AG09309 (cell line): Measurements from ENCODE around the gene CEMIP2.

ENCODE experiments used
- DNase-seq: peaks from one replicate; pipeline ENCODE4 v3.0.0-alpha.2; 2010; ENCODE audit warnings: low read depth
- H3K4me3 ChIP-seq: 2 replicates; pipeline ENCODE4 v1.5.1; 2011; ENCODE audit warnings: mild to moderate bottlenecking, low read depth, low read length, moderate library complexity; ENCODE audit not compliant: control insufficient read depth
- TF ChIP-seq, protein P1 (sequence below): IDR thresholded peaks from 2 replicates; pipeline ENCODE4 v1.5.1; 2011; ENCODE audit warnings: mild to moderate bottlenecking, low read depth, low read length, inconsistent platforms; ENCODE audit not compliant: insufficient read depth, control insufficient read depth; ENCODE audit errors: missing control alignments

CEMIP2 gene, protein sequence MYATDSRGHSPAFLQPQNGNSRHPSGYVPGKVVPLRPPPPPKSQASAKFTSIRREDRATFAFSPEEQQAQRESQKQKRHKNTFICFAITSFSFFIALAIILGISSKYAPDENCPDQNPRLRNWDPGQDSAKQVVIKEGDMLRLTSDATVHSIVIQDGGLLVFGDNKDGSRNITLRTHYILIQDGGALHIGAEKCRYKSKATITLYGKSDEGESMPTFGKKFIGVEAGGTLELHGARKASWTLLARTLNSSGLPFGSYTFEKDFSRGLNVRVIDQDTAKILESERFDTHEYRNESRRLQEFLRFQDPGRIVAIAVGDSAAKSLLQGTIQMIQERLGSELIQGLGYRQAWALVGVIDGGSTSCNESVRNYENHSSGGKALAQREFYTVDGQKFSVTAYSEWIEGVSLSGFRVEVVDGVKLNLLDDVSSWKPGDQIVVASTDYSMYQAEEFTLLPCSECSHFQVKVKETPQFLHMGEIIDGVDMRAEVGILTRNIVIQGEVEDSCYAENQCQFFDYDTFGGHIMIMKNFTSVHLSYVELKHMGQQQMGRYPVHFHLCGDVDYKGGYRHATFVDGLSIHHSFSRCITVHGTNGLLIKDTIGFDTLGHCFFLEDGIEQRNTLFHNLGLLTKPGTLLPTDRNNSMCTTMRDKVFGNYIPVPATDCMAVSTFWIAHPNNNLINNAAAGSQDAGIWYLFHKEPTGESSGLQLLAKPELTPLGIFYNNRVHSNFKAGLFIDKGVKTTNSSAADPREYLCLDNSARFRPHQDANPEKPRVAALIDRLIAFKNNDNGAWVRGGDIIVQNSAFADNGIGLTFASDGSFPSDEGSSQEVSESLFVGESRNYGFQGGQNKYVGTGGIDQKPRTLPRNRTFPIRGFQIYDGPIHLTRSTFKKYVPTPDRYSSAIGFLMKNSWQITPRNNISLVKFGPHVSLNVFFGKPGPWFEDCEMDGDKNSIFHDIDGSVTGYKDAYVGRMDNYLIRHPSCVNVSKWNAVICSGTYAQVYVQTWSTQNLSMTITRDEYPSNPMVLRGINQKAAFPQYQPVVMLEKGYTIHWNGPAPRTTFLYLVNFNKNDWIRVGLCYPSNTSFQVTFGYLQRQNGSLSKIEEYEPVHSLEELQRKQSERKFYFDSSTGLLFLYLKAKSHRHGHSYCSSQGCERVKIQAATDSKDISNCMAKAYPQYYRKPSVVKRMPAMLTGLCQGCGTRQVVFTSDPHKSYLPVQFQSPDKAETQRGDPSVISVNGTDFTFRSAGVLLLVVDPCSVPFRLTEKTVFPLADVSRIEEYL (N-terminal part only)

DNA sequence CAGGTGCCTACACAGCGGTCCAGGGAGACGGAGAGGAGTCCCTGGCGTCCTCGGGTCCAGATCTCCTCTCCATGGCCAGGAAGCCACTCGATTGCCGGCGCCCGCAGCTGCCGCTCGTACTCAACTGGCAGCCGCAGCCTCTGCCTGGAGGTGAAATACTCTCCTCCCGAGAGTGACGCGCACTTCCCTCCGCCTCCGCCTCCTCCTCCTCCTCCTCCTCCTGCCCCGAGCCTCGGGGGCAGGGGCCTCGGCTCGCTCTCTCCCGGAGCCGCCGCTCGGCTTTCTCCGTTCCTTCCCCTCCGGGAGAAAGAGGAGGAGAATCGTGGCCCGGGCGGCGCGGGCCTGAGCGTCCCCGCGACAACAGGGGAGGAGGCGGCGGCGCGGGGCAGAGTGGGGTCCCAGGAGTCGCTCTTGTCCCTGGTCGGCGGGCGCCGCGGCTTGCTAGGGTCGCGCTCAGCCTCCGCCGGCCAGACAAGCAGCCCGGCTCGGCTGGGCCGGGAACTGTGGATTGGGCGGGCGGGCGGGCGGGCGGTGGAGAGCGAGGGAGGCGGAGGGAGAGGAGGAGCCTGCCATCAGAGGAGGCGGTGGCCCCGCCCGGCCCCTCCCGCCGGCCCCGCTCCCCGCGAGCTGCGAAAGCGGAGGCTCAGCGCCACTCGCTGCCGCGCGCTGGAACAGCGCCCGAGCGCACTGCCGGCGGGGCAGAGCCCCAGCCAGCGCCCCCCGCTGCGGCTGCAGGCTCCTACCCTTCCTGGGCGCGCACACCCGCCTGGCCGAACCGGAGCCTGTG, at the start of gene CEMIP2:
Gene CEMIP2, minus strand, starts transcription at position 126 of the 787 bp plus-strand sequence. CDS start 18,140 bp downstream, outside the sequence.
- peak; percentile 64 for DNase-seq
- TF ChIP-seq, protein P1, sequence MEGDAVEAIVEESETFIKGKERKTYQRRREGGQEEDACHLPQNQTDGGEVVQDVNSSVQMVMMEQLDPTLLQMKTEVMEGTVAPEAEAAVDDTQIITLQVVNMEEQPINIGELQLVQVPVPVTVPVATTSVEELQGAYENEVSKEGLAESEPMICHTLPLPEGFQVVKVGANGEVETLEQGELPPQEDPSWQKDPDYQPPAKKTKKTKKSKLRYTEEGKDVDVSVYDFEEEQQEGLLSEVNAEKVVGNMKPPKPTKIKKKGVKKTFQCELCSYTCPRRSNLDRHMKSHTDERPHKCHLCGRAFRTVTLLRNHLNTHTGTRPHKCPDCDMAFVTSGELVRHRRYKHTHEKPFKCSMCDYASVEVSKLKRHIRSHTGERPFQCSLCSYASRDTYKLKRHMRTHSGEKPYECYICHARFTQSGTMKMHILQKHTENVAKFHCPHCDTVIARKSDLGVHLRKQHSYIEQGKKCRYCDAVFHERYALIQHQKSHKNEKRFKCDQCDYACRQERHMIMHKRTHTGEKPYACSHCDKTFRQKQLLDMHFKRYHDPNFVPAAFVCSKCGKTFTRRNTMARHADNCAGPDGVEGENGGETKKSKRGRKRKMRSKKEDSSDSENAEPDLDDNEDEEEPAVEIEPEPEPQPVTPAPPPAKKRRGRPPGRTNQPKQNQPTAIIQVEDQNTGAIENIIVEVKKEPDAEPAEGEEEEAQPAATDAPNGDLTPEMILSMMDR, result peak; percentile 25
- H3K4me3 ChIP-seq, result peak within 1 kb of the TSS; percentile 97

DNA sequence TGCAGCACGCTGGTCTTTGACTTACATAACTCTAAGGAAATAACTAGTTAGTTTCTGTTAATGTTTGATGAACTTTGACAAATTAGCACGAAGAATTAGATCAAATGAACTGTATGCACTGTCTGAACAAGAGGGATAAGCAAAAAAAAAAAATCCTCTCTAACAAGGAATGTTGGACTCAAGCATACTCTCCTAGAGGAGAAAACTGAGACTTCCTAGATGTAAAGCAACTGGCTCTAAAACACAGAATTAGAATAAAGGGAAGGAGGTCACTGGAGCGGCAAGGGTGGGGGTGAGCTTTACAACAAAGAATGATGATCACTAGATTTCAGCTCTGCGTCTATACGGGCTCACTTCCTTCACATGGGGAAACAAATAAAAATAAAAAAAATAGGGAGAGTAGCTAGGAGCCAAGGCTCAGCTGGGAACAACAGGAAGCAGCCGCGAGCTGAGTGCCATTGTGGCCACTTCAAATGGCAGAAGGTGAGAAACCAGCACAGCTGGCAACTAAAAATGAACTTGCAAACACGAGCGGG, 48.7 kb upstream of the CEMIP2 start:
- H3K4me3 ChIP-seq, result no peak overlapping the region
- DNase-seq, result no peak
- TF ChIP-seq, protein P1, result no peak

- DNase-seq, result no peak
- TF ChIP-seq, protein P1, result no peak
Observed at GRCh38 chr9:71814815-71815214, 46.5 kb upstream of the CEMIP2 start.

DNA sequence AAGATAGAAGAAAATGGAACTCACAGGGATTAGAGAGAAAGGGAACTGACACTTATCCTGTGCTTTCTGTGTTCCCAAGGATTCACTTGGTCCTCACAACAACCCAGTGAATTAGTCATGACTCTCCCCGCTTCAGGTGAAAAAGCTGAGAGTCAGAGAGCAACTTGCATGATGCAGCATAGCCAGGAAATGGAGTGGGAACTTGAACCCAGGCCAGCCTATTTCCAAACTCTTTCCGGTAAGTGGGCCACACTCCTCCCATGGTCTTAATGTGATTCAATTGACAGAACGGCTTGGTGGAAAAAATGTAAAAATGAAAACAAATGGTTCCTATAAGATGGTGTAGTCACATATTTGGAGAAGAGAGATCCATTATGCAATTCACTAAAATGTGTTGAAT, 45.9 kb upstream of the CEMIP2 start:
- TF ChIP-seq, protein P1, result no peak
- no peak overlapping the region for H3K4me3 ChIP-seq
- no peak for DNase-seq

More at GRCh38 chr9:71814815-71815214, 46.5 kb upstream of the CEMIP2 start:
- no peak overlapping the region for H3K4me3 ChIP-seq

GRCh38 chr9:71812385-71812784, 44.1 kb upstream of the CEMIP2 start:
- H3K4me3 ChIP-seq, result no peak overlapping the region
- TF ChIP-seq, protein P1, result peak; percentile 49
- DNase-seq, result peak; percentile 50

- DNase-seq, result no peak
- H3K4me3 ChIP-seq, result no peak overlapping the region
- TF ChIP-seq, protein P1, result no peak
Observed at GRCh38 chr9:71808068-71808467, 39.8 kb upstream of the CEMIP2 start.
